GM12874 (cell line): ENCODE data around the gene PER1.

ENCODE experiments used
- CTCF ChIP-seq: IDR thresholded peaks from 2 replicates; pipeline ENCODE4 v1.5.1; 2011; ENCODE audit warnings: low read depth, mild to moderate bottlenecking, control low read depth, low read length, moderate library complexity; ENCODE audit not compliant: insufficient read depth

Gene PER1

GRCh38 chr17:8153525-8153956 lies 1.3 kb upstream of the PER1 start:
- TF ChIP-seq CTCF: no peak

- no peak for TF ChIP-seq CTCF
These were observed 837 bp upstream of the PER1 start for GRCh38 chr17:8153031-8153451.

GRCh38 chr17:8151641-8152111 lies 528 bp downstream of the PER1 start:
- no peak for TF ChIP-seq CTCF

GRCh38 chr17:8151120-8151640 lies 1.0 kb downstream of the PER1 start:
- TF ChIP-seq CTCF: no peak

GRCh38 chr17:8150194-8151119 lies 1.7 kb downstream of the PER1 start:
- TF ChIP-seq CTCF: no peak

- no peak for TF ChIP-seq CTCF
These were observed 2.6 kb downstream of the PER1 start for GRCh38 chr17:8149419-8150193.

- TF ChIP-seq CTCF: no peak
These were observed 3.6 kb downstream of the PER1 start for GRCh38 chr17:8148560-8148959.
